ENCODE measurements around the gene DCLK2. TPM values are rescaled to one million over a fixed set of nuclear protein-coding genes. Genes with fewer than 3 reads are reported as not detected.

The DCLK2 gene
- total and polyA plus RNA-seq, 2 of the 8 experiments (the other 6 are each of a cell fraction or from before 2014, with no cell fraction given): 0.32 to 0.37 TPM

- POLR2A ChIA-PET (ENCODE audit: partially characterized antibody): no interaction called here
- no peak for FAIRE-seq
- TF ChIP-seq KDM1A (IDR thresholded peaks at IDR 0.05; ENCODE audit: borderline replicate concordance, low read length): no peak
- no peak for TF ChIP-seq HDAC6 (IDR thresholded peaks at IDR 0.05; ENCODE audit: low read depth, low read length)
- TF ChIP-seq CBX5 (IDR thresholded peaks at IDR 0.05; ENCODE audit: low read depth, low read length): no peak
- no peak for TF ChIP-seq ATF3 (IDR thresholded peaks at IDR 0.05; ENCODE audit: insufficient read depth, low read depth, low read length)
These were observed 77.1 kb downstream of the DCLK2 start for GRCh38 chr4:150155391-150155790.

More at GRCh38 chr4:150155391-150155790, 77.1 kb downstream of the DCLK2 start:
- Histone ChIP-seq H2AFZ (ENCODE audit: low read length) (no peak overlapping the region), H4K8ac (ENCODE audit: extremely low read depth, insufficient read depth, low read length) (no peak overlapping the region), H3K9me3 (ENCODE audit: insufficient read depth in 2 of 2, low read depth in 1 of 2, low read length in 1 of 2) (no peaks in the 10 kb centered on the region), H2BK20ac (ENCODE audit: low read length) (no peak overlapping the region), H3K4ac (replicated peaks; ENCODE audit: insufficient read length, low read depth, low read length) (no peak overlapping the region), H2AK5ac (ENCODE audit: low read depth, low read length) (no peak overlapping the region), H3K4me2 (ENCODE audit: insufficient read depth in 1 of 2, low read depth in 2 of 2, low read length in 2 of 2) (no peak overlapping the region), H2BK15ac (ENCODE audit: low read length) (no peak overlapping the region), H3K23ac (ENCODE audit: insufficient read length) (no peak overlapping the region), H2BK5ac (ENCODE audit: low read depth, low read length) (no peak overlapping the region), H3K14ac (ENCODE audit: insufficient read length) (no peak overlapping the region), H3K4me3 (ENCODE audit: extremely low read depth in 1 of 4, insufficient read depth in 2 of 4, low read depth in 3 of 4, low read length in 4 of 4) (no peak overlapping the region), H3K56ac (replicated peaks; ENCODE audit: insufficient read length, low read depth, low read length) (no peak overlapping the region), H3K4me1 (replicated peaks in 1 of 4; ENCODE audit: control insufficient read depth in 3 of 4, insufficient read depth in 4 of 4, low read length in 3 of 4) (no peaks in the 10 kb centered on the region), H4K91ac (replicated peaks; ENCODE audit: insufficient read length, low read length) (no peak overlapping the region), H3K79me1 (ENCODE audit: low read depth, low read length) (no peaks in the 10 kb centered on the region), H3K27ac (ENCODE audit: low read depth, low read length) (no peak overlapping the region), H3K27me3 (replicated peaks in 1 of 4; ENCODE audit: control insufficient read depth in 3 of 4, extremely low read depth in 1 of 4, insufficient read depth in 3 of 4, low read length in 3 of 4) (no peaks in the 10 kb centered on the region), H3K79me2 (ENCODE audit: control insufficient read depth in 1 of 2, insufficient read depth in 2 of 2, low read length in 2 of 2) (no peaks in the 10 kb centered on the region), H4K5ac (ENCODE audit: insufficient read length, low read depth, low read length) (no peak overlapping the region), H4K20me1 (replicated peaks in 1 of 2; ENCODE audit: control insufficient read depth in 1 of 2, insufficient read depth in 2 of 2, low read length in 2 of 2) (no peaks in the 10 kb centered on the region), H3K23me2 (ENCODE audit: low read depth, low read length) (no peaks in the 10 kb centered on the region), H3K36me3 (ENCODE audit: control insufficient read depth in 2 of 4, insufficient read depth in 4 of 4, low read length in 3 of 4) (no peaks in the 10 kb centered on the region), H3K9ac (replicated peaks in 1 of 4; ENCODE audit: extremely low read depth in 1 of 4, low read depth in 3 of 4, low read length in 3 of 4) (no peak overlapping the region), H3K18ac (ENCODE audit: extremely low read depth, low read length) (no peak overlapping the region), H2BK12ac (ENCODE audit: low read depth, low read length) (no peak overlapping the region), H2BK120ac (replicated peaks; ENCODE audit: low read depth, low read length) (no peak overlapping the region)
- DNase-seq (ENCODE audit: low read depth in 1 of 2, low spot score in 2 of 2): no peak
- CTCF ChIA-PET (ENCODE audit: partially characterized antibody): interaction anchor here (0.7 to 0.9 kb wide), 2 partner anchors 10 to 88 kb away, joined by 3 read pairs; no protein-coding TSS in a partner anchor
- 89% methylated on average over 4 of the region's 4 CpGs; no CpG with 5 or more reads in 1 of the 2 experiments for WGBS, 2 experiments (ENCODE audit: extremely low coverage in 1 of 2, insufficient coverage in 1 of 2, insufficient read length in 1 of 2, insufficient replicate concordance in 2 of 2, low coverage in 1 of 2, low lambda C conversion rate in 2 of 2, missing lambda C conversion rate in 1 of 2)
